Endothelial cell (in vitro differentiated cells): ENCODE measurements around the gene CD40. TPM values are rescaled to one million over a fixed set of nuclear protein-coding genes. Genes with fewer than 3 reads are reported as not detected.

Experiments used
- DNase-seq: peaks from one replicate; pipeline ENCODE4 v3.0.0; 2021; ENCODE audit warnings: low spot score
- H3K27ac Mint-ChIP-seq: one replicate; pipeline ENCODE4 v1.8.0; 2021; ENCODE audit warnings: mixed read lengths, inconsistent platforms; ENCODE audit not compliant: unreplicated experiment
- H3K27me3 Mint-ChIP-seq: one replicate; pipeline ENCODE4 v1.8.0; 2021; ENCODE audit warnings: mild to moderate bottlenecking, moderate library complexity, mixed read lengths, inconsistent platforms; ENCODE audit not compliant: unreplicated experiment
- H3K36me3 Mint-ChIP-seq: one replicate; pipeline ENCODE4 v1.8.0; 2021; ENCODE audit warnings: mild to moderate bottlenecking, low read depth, mixed read lengths, inconsistent platforms; ENCODE audit not compliant: unreplicated experiment
- H3K4me1 Mint-ChIP-seq: one replicate; pipeline ENCODE4 v1.8.0; 2021; ENCODE audit warnings: mild to moderate bottlenecking, mixed read lengths, inconsistent platforms; ENCODE audit not compliant: unreplicated experiment
- H3K4me3 Mint-ChIP-seq: one replicate; pipeline ENCODE4 v1.8.0; 2021; ENCODE audit warnings: mild to moderate bottlenecking, mixed read lengths, inconsistent platforms; ENCODE audit not compliant: unreplicated experiment
- H3K9me3 Mint-ChIP-seq: one replicate; pipeline ENCODE4 v1.8.0; 2021; ENCODE audit warnings: mixed read lengths, inconsistent platforms; ENCODE audit not compliant: unreplicated experiment
- CTCF ChIP-seq: fragments of 200-600 bp; sonication (generic); IDR thresholded peaks from one replicate; pipeline ENCODE4 v1.5.0; 2021; ENCODE audit warnings: antibody characterized with exemption; ENCODE audit not compliant: unreplicated experiment
- total RNA-seq: library from RNA; stranded (reverse); fragmentation: NEBNext Ultra II Directional; extraction: Animal tissue kit (Norgen Biotek cat#: 25700); gene quantifications from one replicate; pipeline ENCODE4 v1.2.1, GENCODE V29; 2021; ENCODE audit not compliant: unreplicated experiment

Gene CD40
- total RNA-seq, 1 donor from 2014 or later: 69.4 TPM

GRCh38 chr20:46133886-46134654, 16.0 kb downstream of the CD40 start:
- Mint-ChIP-seq H3K36me3 (peaks cover 3% of the 10 kb centered on the region), H3K9me3 (no peaks in the 10 kb centered on the region)

GRCh38 chr20:46134716-46135115, 16.6 kb downstream of the CD40 start:
- H3K36me3 Mint-ChIP-seq: peaks cover under 1% of the 10 kb centered on the region
- no peaks in the 10 kb centered on the region for H3K27me3 Mint-ChIP-seq
- no peaks in the 10 kb centered on the region for H3K9me3 Mint-ChIP-seq
- DNase-seq: no peak
- H3K27ac Mint-ChIP-seq: no peak overlapping the region
- peaks cover 10% of the 10 kb centered on the region for H3K4me1 Mint-ChIP-seq
- H3K4me3 Mint-ChIP-seq: no peak overlapping the region
- no peak for TF ChIP-seq CTCF

More at GRCh38 chr20:46133886-46134654, 16.0 kb downstream of the CD40 start:
- H3K4me3 Mint-ChIP-seq: no peak overlapping the region
- no peak for DNase-seq
- H3K4me1 Mint-ChIP-seq: peaks cover 10% of the 10 kb centered on the region
- TF ChIP-seq CTCF: no peak
- no peak overlapping the region for H3K27ac Mint-ChIP-seq
- H3K27me3 Mint-ChIP-seq: peaks cover 2% of the 10 kb centered on the region

GRCh38 chr20:46135856-46136633, 17.9 kb downstream of the CD40 start:
- DNase-seq: no peak
- no peaks in the 10 kb centered on the region for H3K27me3 Mint-ChIP-seq
- H3K9me3 Mint-ChIP-seq: no peaks in the 10 kb centered on the region
- H3K4me1 Mint-ChIP-seq: no peaks in the 10 kb centered on the region
- no peak overlapping the region for H3K4me3 Mint-ChIP-seq
- H3K27ac Mint-ChIP-seq: no peak overlapping the region
- TF ChIP-seq CTCF: no peak
- H3K36me3 Mint-ChIP-seq: no peaks in the 10 kb centered on the region

- Mint-ChIP-seq H3K4me1 (no peaks in the 10 kb centered on the region), H3K36me3 (peaks cover 4% of the 10 kb centered on the region), H3K4me3 (no peak overlapping the region), H3K27me3 (no peaks in the 10 kb centered on the region), H3K9me3 (no peaks in the 10 kb centered on the region), H3K27ac (no peak overlapping the region)
- no peak for TF ChIP-seq CTCF
- no peak for DNase-seq
These were observed 19.7 kb downstream of the CD40 start for GRCh38 chr20:46137816-46138215.
